Activated CD4-positive, alpha-beta T cell treated with anti-CD3 and anti-CD28 coated beads, Interleukin-2, amount 10 ng/mL, durations not matched to agents 7 days and 5 days (primary cell): ENCODE measurements around the gene NTM. TPM values are rescaled to one million over a fixed set of nuclear protein-coding genes. Genes with fewer than 3 reads are reported as not detected.

Experiments
- CTCF ChIA-PET: fragments of 350-600 bp; sonication (Branson Sonifier 250); formaldehyde crosslinking; loops from one replicate; lab custom pipeline; 2021; ENCODE audit warnings: antibody characterized with exemption; lab: Charles Lee
- POLR2A ChIA-PET: fragments of 350-600 bp; sonication (Branson Sonifier 250); formaldehyde crosslinking; loops from one replicate; lab custom pipeline; 2021; ENCODE audit warnings: antibody characterized with exemption; lab: Charles Lee
- DNase-seq: peaks from one replicate; pipeline ENCODE4 v3.0.0-alpha.2; 2020
- H3K27ac Mint-ChIP-seq: one replicate; pipeline ENCODE4 v1.8.0; 2021; ENCODE audit warnings: mild to moderate bottlenecking, moderate library complexity, mixed read lengths
- H3K27me3 Mint-ChIP-seq: one replicate; pipeline ENCODE4 v1.8.0; 2021; ENCODE audit warnings: mixed read lengths
- H3K36me3 Mint-ChIP-seq: one replicate; pipeline ENCODE4 v1.8.0; 2021; ENCODE audit warnings: low read depth, mixed read lengths
- H3K4me1 Mint-ChIP-seq: one replicate; pipeline ENCODE4 v1.8.0; 2021; ENCODE audit warnings: mixed read lengths
- H3K4me3 Mint-ChIP-seq: one replicate; pipeline ENCODE4 v1.8.0; 2021; ENCODE audit warnings: mild to moderate bottlenecking, moderate library complexity, mixed read lengths
- H3K9me3 Mint-ChIP-seq: one replicate; pipeline ENCODE4 v1.8.0; 2021; ENCODE audit warnings: mixed read lengths
- total RNA-seq, 2 experiments: library from RNA; stranded (reverse); gene quantifications; one replicate each; pipeline ENCODE4 v1.2.3, GENCODE V29; 2021

NTM gene
- total RNA-seq, 2 experiments from 2014 or later = not detected

DNA sequence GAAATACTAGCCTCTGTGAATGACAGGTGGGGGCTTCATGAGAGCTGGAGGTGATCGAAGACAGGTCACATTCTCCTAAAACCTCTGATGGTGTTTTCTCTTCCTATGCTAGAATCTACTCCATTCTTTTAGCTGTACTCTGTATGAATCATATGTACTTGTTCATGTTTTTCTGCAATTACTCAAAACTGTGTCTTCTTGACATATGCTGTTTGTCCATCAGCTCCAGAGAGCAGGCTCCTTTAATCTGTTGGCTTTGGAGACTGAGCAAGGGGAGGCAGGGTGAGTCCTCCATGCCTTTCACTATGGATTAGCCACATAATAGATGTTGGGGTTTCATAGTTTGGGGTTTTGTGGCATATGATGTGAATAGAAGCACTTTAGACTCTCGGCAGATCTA is 598.8 kb downstream of the NTM start:
- no peak for DNase-seq
- no peaks in the 10 kb centered on the region for H3K9me3 Mint-ChIP-seq
- H3K36me3 Mint-ChIP-seq = no peaks in the 10 kb centered on the region
- H3K4me3 Mint-ChIP-seq = no peak overlapping the region
- no peaks in the 10 kb centered on the region for H3K4me1 Mint-ChIP-seq
- ChIA-PET CTCF (no interaction called here), POLR2A (no interaction called here)
- H3K27me3 Mint-ChIP-seq = no peaks in the 10 kb centered on the region
- no peak overlapping the region for H3K27ac Mint-ChIP-seq

DNA sequence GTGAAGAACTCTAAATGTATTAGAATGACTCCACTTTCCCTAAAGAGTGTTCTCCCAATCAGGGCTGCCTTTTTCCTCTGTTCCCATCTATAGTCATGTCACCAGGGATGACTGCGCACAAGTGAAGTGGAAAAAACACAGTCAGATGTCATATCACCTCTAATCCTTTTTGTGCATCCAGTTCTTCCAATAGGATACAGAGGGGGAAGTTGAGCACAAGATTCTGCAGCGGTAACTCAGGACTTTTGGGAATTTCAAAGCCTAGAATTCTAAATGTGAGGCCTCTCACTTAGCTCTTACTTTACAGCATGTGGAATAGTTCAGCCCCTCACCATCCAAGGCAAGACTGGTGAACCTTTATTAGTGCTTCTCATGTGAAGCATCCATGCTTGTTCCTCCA is 602.6 kb downstream of the NTM start:
- no peak overlapping the region for H3K27ac Mint-ChIP-seq
- H3K9me3 Mint-ChIP-seq = no peaks in the 10 kb centered on the region
- POLR2A ChIA-PET = no interaction called here
- H3K27me3 Mint-ChIP-seq = no peaks in the 10 kb centered on the region
- DNase-seq = no peak
- H3K4me3 Mint-ChIP-seq = no peak overlapping the region
- H3K36me3 Mint-ChIP-seq = no peaks in the 10 kb centered on the region
- no peaks in the 10 kb centered on the region for H3K4me1 Mint-ChIP-seq
- CTCF ChIA-PET = no interaction called here

GRCh38 chr11:131975619-131976018 is 605.2 kb downstream of the NTM start:
- no peak overlapping the region for H3K27ac Mint-ChIP-seq
- POLR2A ChIA-PET = no interaction called here
- DNase-seq = no peak
- no peaks in the 10 kb centered on the region for H3K9me3 Mint-ChIP-seq
- H3K4me3 Mint-ChIP-seq = no peak overlapping the region
- no peaks in the 10 kb centered on the region for H3K36me3 Mint-ChIP-seq
- H3K4me1 Mint-ChIP-seq = no peaks in the 10 kb centered on the region
- CTCF ChIA-PET = no interaction called here
- no peaks in the 10 kb centered on the region for H3K27me3 Mint-ChIP-seq

DNA sequence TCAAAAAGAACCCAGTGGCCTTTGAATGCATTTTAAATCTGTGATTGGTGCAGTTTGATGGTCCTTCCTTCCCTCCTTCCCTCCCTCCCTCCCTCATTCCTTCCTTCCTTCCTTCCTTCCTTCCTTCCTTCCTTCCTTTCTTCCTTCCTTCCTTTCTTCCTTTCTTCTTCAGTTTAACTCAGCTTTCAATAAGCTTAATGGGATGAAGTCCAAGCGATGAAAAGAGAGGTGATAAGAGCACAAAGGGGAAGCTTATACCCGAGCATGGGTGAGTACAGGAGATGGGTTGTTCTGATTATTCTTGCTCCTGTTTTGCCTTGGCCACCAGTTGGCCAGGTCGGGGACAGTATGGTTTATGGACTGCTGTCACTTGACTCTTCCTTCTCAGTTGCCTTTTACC is 605.6 kb downstream of the NTM start:
- H3K4me3 Mint-ChIP-seq = no peak overlapping the region
- H3K4me1 Mint-ChIP-seq = no peaks in the 10 kb centered on the region
- ChIA-PET POLR2A (no interaction called here), CTCF (no interaction called here)
- no peak overlapping the region for H3K27ac Mint-ChIP-seq
- H3K27me3 Mint-ChIP-seq = no peaks in the 10 kb centered on the region
- no peaks in the 10 kb centered on the region for H3K9me3 Mint-ChIP-seq
- H3K36me3 Mint-ChIP-seq = no peaks in the 10 kb centered on the region
- DNase-seq = no peak

- Mint-ChIP-seq H3K4me1 (no peaks in the 10 kb centered on the region), H3K27ac (no peak overlapping the region), H3K4me3 (no peak overlapping the region), H3K36me3 (no peaks in the 10 kb centered on the region), H3K9me3 (no peaks in the 10 kb centered on the region), H3K27me3 (no peaks in the 10 kb centered on the region)
- CTCF ChIA-PET = no interaction called here
- DNase-seq = no peak
- POLR2A ChIA-PET = no interaction called here
These were observed 606.8 kb downstream of the NTM start for GRCh38 chr11:131977231-131977630.

GRCh38 chr11:131977854-131978253 is 607.4 kb downstream of the NTM start:
- ChIA-PET CTCF (no interaction called here), POLR2A (no interaction called here)
- Mint-ChIP-seq H3K27me3 (no peaks in the 10 kb centered on the region), H3K9me3 (no peaks in the 10 kb centered on the region), H3K4me3 (no peak overlapping the region), H3K36me3 (no peaks in the 10 kb centered on the region), H3K27ac (no peak overlapping the region), H3K4me1 (no peaks in the 10 kb centered on the region)
- no peak for DNase-seq

GRCh38 chr11:131978351-131978750 is 607.9 kb downstream of the NTM start:
- ChIA-PET POLR2A (no interaction called here), CTCF (no interaction called here)

DNA sequence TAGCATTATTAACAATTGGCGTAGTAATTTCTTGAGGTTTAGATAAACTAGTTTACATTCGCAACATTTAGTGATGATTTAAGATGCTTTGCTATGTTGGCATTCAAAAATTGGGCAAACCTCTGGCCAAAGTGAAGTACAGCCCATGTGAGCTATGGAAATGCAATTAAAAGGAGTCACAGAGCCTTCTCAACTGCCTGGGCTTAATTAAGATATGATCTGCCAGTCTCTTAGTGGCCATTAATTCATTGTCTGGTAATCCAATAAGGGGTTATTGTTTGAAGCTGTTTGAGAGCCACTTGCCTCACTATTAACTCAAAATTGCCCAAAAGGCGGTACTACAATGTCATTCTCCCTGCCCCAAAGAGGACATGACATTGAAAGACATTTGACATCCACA is 608.9 kb downstream of the NTM start:
- POLR2A ChIA-PET = no interaction called here
- H3K27me3 Mint-ChIP-seq = no peaks in the 10 kb centered on the region
- peaks cover 5% of the 10 kb centered on the region for H3K9me3 Mint-ChIP-seq
- no peak for DNase-seq
- no peaks in the 10 kb centered on the region for H3K36me3 Mint-ChIP-seq
- no peak overlapping the region for H3K4me3 Mint-ChIP-seq
- no peaks in the 10 kb centered on the region for H3K4me1 Mint-ChIP-seq
- no peak overlapping the region for H3K27ac Mint-ChIP-seq
- CTCF ChIA-PET = no interaction called here

More at GRCh38 chr11:131978351-131978750, 607.9 kb downstream of the NTM start:
- no peaks in the 10 kb centered on the region for H3K4me1 Mint-ChIP-seq
- no peaks in the 10 kb centered on the region for H3K9me3 Mint-ChIP-seq
- no peak overlapping the region for H3K27ac Mint-ChIP-seq
- H3K27me3 Mint-ChIP-seq = no peaks in the 10 kb centered on the region
- H3K36me3 Mint-ChIP-seq = no peaks in the 10 kb centered on the region
- H3K4me3 Mint-ChIP-seq = no peak overlapping the region
- DNase-seq = no peak

DNA sequence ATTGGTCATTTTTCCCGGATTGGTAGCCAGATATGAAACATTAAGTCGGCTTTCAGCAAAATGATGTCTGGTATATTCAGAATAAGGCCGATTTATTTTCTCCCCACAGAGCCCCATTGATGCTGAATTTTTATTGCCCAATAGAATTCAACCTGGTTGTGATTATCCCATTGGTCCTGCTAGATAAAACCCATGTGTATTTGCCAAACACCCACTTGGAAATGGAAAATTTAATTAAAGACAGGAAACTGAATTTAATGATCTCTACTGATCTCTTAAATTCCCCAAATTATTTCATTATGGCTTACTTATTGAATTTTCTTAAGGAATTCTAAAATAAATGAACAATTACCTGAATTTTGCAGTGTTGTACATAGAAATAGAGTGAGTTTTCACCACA is 609.8 kb downstream of the NTM start:
- ChIA-PET POLR2A (no interaction called here), CTCF (no interaction called here)
- no peak overlapping the region for H3K27ac Mint-ChIP-seq
- no peaks in the 10 kb centered on the region for H3K4me1 Mint-ChIP-seq
- no peaks in the 10 kb centered on the region for H3K27me3 Mint-ChIP-seq
- no peaks in the 10 kb centered on the region for H3K36me3 Mint-ChIP-seq
- H3K4me3 Mint-ChIP-seq = no peak overlapping the region
- peaks cover 5% of the 10 kb centered on the region for H3K9me3 Mint-ChIP-seq
- DNase-seq = no peak

DNA sequence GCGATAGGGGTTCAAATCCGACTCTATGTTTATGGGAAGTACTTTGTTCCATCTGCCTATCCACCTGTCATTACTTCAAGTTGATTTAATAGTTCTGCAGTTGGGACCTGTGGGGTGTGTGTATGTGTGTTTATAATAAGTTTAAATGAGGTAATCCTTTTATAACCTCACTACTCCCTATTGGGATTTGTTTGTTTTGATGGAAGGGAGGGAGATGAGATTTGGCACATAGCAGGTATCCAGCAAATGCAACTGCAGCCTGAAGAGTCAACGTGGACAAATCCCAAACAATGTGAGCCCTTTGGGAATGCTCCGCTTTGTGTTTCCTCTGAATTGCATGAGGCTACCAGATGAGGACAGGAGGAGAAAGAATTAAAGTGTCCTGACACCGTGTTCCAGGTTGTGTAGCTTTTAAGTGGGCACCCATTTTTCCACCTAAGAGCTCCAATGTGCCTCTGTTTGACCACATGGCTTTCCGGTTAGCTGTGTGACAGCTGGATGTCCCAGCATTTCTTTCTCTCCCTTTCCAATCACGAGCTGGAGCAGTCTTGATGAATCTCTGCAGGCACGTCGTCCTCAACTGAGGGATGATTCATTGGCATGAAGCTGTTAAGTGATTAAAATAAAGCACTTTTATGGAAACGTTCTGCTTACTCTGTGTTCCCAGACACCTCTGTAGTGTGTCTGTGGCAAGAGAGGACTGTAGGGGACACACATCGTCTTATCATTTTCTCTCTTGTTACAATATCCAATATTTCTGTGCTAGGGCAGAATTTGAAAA is 610.7 kb downstream of the NTM start:
- ChIA-PET POLR2A (no interaction called here), CTCF (no interaction called here)
- H3K27ac Mint-ChIP-seq = no peak overlapping the region
- no peak overlapping the region for H3K4me3 Mint-ChIP-seq
- no peaks in the 10 kb centered on the region for H3K36me3 Mint-ChIP-seq
- H3K4me1 Mint-ChIP-seq = no peaks in the 10 kb centered on the region
- H3K9me3 Mint-ChIP-seq = peaks cover 5% of the 10 kb centered on the region
- no peak for DNase-seq
- no peaks in the 10 kb centered on the region for H3K27me3 Mint-ChIP-seq

DNA sequence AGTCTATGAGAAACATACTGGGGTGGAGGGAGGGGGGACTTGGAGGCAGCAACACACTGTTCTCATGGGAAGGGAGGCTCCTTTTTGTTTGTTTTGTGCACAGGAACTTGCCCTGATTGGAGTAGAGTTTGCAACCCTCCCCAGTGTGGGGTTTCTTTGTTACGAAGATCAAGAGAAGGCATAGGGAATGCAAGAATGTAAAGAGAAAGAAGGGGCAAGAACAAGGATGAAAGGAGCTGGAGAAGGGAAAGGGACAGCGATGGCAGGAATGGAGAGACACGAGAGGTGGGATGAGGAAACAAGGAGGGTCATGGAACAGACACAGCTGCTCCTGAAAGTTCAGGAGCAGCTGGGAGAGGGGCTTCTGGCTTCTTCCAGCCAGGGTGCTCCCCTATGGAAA is 611.7 kb downstream of the NTM start:
- no peaks in the 10 kb centered on the region for H3K27me3 Mint-ChIP-seq
- no peak overlapping the region for H3K27ac Mint-ChIP-seq
- no peaks in the 10 kb centered on the region for H3K4me1 Mint-ChIP-seq
- H3K36me3 Mint-ChIP-seq = no peaks in the 10 kb centered on the region
- ChIA-PET CTCF (no interaction called here), POLR2A (no interaction called here)
- no peak overlapping the region for H3K4me3 Mint-ChIP-seq
- no peak for DNase-seq
- H3K9me3 Mint-ChIP-seq = peaks cover 5% of the 10 kb centered on the region

DNA sequence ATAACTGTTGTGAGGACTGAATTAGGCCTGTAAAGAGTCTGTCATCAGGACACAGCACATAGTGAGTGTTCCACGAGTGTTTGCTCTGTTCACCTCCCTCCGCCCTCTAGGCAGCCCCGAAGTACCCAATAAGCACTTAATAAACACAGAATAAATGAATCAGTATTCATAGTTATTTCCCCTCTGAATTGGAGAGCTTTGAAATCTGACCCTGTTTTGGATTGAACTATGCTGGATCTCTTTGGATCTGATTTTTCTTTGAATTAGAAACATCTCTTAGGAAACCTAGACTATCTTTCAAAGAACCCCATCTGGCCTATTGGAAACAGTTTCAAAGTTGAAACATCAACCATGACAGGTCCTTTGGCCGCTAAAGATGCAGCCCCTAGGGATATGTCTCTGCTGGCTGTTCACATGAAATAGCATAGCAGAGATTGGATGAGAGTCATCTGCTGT is 615.5 kb downstream of the NTM start:
- Mint-ChIP-seq H3K36me3 (no peaks in the 10 kb centered on the region), H3K27me3 (no peaks in the 10 kb centered on the region), H3K9me3 (peaks cover 5% of the 10 kb centered on the region), H3K4me3 (no peak overlapping the region), H3K27ac (no peak overlapping the region), H3K4me1 (no peaks in the 10 kb centered on the region)
- POLR2A ChIA-PET = no interaction called here
- DNase-seq = no peak
- CTCF ChIA-PET = no interaction called here

DNA sequence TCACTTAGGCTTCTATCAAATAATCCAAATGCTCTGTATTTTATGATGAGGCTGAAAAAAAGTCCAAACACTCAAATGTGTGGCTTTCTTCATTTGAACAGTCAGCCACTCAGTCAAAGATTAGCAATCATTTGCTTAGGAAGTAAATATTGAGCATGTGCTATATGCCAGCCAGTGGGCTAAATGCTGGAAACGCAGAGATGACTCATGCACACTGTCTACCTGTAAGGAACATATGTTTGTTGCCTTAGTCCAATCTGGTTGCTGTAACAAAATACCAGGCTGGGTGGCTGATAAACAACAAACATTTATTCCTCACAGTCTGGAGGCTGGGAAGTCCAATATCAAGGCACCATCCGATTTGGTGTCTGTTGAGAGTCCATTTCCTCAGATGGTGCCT is 617.3 kb downstream of the NTM start:
- no peak overlapping the region for H3K27ac Mint-ChIP-seq
- ChIA-PET POLR2A (no interaction called here), CTCF (no interaction called here)
- H3K9me3 Mint-ChIP-seq = peaks cover 5% of the 10 kb centered on the region
- H3K4me3 Mint-ChIP-seq = no peak overlapping the region
- H3K27me3 Mint-ChIP-seq = no peaks in the 10 kb centered on the region
- H3K4me1 Mint-ChIP-seq = no peaks in the 10 kb centered on the region
- H3K36me3 Mint-ChIP-seq = no peaks in the 10 kb centered on the region
- no peak for DNase-seq

GRCh38 chr11:131991606-131992005 is 621.2 kb downstream of the NTM start:
- H3K9me3 Mint-ChIP-seq = peaks cover 3% of the 10 kb centered on the region
- no peak for DNase-seq
- POLR2A ChIA-PET = no interaction called here
- H3K4me1 Mint-ChIP-seq = no peaks in the 10 kb centered on the region
- no peaks in the 10 kb centered on the region for H3K27me3 Mint-ChIP-seq
- CTCF ChIA-PET = no interaction called here
- no peak overlapping the region for H3K27ac Mint-ChIP-seq
- H3K4me3 Mint-ChIP-seq = no peak overlapping the region
- no peaks in the 10 kb centered on the region for H3K36me3 Mint-ChIP-seq
